Measurements from ENCODE around the gene OLA1.

The OLA1 gene

DNA sequence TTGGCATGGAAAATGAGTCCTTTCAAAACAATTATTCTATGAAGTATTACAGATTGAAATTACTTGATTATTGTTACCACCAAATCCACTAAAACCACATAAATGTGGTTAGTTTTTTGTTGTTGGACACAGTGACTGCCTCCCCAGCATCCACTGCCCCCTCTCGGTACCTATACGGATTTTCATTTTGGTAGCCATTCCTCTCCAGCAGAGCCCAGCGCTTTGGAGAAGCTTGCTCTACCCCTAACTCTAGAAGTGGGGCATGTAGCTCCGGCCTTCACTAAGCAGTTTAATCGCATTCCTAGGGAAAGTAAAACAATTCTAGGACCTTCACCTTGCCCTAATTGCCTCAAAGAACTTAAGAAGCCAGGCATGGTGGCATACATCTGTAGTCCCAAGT, 24.2 kb downstream of the OLA1 start:
- DNase-seq (ENCODE audit: low read depth) = no peak

DNA sequence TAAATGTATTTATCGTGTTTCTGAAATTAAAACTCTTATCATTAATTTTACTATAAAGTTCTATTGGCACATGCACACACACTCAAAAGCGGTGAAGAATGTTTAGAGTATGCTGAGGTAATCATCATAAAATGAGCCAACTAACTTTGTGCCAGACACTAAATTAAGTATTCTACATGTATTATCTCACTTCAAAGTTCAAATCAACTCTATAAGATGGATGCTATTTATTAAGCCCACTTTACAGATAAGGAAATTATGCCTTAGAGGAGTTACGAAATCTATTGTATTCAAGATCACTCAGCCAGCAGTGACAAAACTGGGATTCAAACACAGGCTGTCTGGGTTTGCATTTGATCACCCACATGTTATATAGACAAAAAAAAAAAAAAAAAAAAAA, 24.9 kb downstream of the OLA1 start:
- no peak for DNase-seq (ENCODE audit: low read depth)

DNA sequence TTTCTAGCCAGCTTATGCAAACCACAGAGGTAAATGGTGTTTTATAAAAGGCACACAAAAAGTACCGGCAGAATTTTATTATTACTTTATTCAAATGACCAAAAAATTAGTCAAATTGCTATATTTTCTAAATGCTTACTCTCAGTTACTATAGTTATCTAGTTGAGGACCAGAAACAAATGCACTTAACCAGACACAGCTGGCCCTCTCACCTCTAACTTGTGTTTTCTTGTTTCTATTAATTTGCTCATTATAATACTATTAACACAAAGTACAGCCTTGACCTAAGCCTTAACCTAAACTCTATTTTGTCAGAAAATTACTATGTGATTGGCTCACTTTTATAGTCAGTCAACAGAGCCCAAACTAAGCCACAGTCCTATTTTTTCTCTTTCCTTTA, 26.2 kb downstream of the OLA1 start:
- no peak for DNase-seq (ENCODE audit: low read depth)

DNA sequence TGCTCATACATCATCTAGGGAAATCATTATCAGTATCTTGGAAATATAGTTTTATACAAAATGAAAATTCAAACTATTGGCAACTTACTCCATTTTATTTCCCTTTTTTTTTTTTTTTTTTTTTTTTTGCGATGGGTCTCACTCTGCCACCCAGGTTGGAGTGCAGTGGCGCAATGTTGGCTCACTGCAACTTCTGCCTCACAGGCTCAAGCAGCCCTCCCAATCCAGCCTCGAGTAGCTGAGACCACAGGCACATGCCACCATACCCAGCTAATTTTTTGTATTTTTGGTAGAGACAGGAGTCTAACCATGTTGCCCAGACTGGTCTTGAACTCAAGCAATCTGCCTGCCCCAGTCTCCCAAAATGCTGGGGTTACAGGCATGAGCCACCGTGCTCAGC, 29.0 kb downstream of the OLA1 start:
- DNase-seq (ENCODE audit: low read depth) = no peak

DNA sequence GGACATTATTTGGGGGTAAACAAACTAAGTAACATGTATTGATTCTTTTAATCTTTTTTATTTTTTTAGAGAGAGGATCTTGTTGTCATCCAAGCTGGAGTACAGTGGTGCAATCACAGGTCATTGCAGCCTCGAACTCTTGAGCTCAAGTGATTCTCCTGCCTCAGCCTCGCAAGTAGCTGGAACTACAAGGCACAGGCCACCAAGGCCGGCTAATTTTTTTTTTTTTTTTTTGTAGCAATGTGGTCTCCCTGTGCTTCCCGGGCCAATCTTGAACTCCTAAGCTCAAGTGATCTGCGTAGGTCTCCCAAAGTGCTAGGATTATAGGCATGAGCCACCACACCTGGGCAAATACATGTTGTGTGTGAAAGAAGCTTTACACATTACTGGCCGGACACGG, 29.6 kb downstream of the OLA1 start:
- DNase-seq (ENCODE audit: low read depth) = no peak

DNA sequence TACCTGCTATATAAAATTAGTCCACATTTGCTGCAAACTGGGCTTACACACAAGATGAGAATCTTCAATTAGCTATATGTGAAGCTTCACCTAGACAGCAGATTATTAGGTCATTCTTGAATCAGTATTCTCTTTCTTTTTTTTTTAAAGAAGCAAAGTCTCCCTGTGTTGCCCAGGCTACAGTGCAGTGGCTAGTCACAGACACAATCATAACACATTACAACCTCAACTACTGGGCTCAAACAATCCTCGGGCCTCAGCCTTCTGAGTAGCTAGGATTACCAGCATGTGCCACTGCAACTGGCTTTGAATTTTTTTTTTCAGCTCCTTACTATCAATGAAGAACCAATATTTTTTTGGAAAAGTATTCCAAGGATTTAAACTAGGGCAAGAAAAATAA, 30.5 kb downstream of the OLA1 start:
- DNase-seq (ENCODE audit: low read depth) = no peak

DNA sequence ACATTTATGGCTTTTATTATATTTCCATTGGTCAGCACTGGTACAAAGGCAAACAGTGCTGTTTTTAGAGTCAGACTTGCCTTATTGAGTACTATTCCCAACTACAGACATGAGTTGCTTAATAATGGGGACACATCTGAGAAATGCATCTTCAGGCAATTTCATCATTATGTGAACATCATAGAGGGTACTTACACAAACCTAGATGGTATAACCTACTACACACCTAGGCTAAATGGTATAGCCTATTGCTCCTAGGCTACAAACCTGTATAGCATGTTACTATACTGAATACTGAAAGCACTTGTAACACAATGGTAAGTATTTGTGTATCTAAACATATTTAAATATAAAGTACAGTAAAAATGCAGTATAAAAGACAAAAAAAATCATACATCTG, 36.4 kb downstream of the OLA1 start:
- no peak for DNase-seq (ENCODE audit: low read depth)

DNA sequence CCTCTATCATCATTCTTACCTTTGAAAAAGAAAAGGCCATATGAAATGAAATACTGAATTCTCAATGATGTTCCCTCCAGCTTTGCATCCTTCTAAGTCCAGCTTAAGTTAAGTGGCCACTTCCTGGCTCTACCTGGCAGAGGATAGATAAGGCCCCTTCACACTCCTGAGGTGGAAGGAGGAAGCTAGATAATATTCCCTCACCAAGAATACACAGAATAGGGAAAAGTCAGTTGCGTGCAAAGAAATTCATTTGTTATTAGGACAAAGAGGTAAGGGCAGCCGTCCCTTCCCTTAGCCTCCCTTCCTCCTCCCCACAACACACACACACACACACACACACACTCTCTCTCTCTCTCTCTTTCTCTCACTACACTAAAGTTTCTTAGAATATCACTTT, 37.5 kb downstream of the OLA1 start:
- DNase-seq (ENCODE audit: low read depth) = no peak

DNA sequence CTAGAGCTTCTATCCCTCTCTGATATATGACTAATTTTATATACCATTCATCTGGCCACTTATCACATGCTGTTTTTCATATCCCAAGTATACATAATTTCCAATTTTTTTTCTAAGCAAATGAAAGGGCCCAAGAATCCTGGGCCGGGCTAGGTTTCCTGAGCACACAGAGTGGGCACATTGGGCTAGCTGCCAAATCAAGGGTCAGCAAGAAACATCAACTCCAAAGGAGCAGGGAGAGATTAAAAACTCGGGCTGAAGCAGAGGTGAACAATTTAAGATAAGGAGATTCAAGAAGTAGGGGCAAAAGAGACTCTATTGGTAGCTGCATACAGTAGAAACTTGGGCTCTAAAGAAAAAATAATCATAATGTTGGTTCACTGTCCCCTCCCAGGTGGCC, 39.0 kb downstream of the OLA1 start:
- DNase-seq (ENCODE audit: low read depth) = no peak

DNA sequence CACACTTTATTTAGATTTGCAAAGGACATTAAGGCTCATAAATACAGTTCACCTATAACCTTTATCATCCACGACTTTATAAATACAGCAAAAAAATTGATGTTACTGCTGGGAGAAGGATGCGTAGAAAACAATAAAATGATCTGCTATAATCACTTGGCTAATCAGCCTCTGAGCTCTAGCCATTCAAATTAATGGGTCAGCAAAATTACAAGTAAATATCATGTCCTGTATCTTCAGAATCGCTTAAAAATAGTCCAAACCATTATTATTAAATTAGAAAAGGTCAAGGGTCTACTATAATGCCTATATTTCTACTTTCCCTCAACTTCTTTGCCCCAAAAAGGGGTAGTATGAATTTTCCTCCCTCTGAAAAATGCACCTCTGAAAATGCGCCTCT, 40.3 kb downstream of the OLA1 start:
- DNase-seq (ENCODE audit: low read depth) = no peak

DNA sequence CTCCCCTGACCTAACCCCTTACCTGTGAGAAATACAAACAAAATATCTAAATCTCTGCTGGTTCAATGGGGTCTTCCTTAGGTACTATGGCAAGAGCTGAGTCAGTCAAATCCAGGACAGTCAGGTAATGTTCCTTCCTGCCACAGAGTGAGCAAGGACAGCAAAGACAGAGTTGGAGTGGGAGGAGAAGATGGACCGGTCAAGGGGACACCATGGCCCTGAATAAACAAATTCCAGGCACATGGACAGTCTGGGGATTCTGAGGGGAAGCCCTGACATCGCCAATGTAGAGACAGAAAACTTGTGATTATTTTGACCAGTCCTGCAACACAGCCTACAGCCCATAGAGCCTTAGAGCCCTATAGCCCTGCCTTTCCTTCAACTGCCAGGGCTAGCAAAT, 42.8 kb downstream of the OLA1 start:
- DNase-seq (ENCODE audit: low read depth) = no peak

DNA sequence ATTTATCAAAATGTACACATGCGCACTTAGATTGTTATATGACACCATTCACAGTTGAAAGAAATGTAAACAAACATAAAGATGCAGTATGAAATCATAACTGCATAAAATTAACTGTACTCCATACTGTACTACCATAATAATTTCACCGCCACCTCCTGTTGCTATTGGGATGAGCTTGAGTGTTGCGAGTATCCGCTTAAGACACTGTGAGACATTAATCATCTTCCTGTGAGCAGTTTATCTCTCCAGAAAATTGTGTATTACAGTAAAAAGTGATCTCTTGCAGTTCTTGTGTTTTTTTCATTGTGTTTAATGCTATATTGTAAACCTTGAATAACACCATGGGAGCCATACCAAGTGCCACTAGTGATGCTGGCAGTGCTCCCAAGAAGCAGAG, 46.1 kb downstream of the OLA1 start:
- no peak for DNase-seq (ENCODE audit: low read depth)

DNA sequence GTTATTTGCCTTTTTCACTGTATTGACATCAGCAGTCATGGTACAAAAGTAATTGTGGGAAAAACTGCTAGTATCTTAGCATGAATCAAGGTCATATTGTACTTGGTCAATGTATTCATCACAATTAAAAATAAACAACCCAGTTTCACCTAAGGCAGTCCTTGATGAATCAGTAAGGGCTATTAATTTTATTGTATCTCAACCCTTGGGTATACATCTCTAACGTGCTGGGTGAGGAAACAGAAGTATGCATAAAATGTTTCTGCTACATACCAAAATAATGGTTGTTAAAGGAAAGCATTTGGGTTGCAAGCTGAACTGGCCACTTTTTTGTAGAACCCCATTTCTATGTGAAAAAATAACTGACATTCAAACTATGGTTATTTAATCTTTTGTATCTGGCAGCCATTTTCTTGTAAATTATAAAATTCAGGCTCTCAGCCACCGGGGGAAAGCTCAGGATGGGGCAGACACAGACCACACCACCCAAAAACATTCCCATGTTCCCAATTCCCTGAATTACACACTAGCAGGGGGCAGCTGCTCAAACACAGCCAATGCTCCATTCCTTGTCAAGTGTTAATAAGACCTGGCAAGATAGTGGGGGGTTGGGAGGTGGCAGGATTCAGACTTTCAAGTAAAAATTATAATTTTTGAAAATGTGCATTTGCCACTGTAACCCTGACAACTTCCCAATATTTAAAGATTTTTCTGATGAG, 49.3 kb downstream of the OLA1 start:
- DNase-seq (ENCODE audit: low read depth) = no peak

DNA sequence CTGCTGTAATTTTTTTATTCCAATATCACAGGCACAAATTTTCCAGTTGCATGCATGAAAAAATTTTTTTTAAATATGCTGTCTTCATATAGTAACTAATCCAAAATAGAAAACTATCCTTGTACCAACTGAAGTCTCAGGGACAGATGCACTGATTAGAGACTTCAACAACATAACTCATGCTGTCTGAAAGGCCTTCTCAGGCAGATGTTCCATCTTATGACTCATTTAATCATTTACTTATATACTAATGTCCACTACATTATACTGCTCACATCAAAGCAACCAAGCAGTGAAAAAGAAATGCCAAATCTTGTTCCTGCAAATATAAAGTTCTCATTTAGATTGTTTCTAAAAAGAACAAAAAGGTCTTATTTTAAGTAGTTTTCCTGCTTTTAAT, 53.1 kb downstream of the OLA1 start:
- no peak for DNase-seq (ENCODE audit: low read depth)

DNA sequence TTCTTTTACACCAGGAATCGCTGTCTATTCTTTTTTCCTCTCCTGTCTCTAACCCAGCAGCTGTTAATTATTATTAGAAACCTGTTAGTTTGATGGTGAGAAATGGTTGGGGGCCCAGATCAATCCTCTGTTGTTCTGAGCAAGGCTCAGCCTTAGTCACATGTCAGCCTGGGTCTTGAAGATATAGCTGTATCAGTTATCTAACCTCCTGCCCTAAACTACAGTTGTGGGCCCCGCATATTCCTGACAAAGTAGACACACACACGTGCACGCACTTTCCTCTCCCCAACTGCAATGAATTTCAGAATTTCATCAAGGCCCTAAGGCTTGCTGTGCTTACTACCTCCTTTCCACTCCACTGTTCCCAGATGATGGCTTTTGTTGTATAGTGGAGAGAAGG, 54.6 kb downstream of the OLA1 start:
- no peak for DNase-seq (ENCODE audit: low read depth)

DNA sequence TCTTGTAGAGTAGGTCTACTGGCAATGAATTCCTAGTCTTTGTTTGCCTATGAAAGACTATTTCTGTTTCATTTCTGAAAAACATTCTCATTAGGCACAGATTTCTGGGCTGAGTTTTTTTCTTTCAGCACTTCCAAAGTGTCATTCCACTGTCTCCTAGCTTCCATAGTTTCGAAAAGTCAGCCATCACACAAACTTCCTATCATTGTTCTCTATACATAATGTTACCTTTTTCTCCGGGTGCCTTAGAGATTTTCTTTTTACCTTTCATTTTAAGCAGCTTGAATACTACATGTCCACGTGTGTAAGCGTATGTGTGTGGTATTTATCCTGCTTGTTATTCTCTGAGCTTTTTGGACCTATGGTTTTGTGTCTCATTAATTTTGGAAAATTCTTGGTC, 55.7 kb downstream of the OLA1 start:
- no peak for DNase-seq (ENCODE audit: low read depth)

DNA sequence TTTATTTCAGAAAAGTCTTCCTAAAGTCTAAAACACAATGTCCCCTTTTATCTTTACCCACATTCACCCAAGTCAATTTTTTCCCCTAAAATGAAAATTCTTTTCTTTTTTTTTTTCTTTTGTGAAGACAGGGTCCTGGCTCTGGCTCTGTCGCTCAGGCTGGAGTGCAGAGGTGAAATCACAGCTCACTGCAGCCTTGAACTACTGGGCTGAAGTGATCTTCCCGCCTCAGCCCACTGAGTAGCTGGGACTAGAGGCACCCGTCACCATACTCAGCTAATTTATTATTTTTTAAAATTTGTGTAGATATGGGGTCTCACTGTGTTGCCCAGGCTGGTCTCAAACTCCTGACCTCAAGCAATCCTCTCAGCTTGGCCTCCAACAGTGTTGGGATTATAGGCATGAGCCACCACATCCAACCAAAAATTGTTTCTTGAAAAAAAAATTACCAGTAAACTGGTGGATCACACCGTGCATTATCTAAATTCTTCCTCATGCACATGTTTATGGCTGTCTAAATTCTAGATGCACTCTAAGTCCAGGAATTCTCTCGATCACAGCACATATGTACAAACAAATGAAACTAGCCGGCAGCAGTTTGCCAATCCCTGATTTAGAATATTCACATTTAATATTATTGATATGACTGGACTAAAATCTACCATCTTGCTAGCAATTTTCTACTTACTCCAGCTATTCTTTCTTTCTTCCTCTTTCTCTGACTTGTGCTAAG, 56.8 kb downstream of the OLA1 start:
- no peak for DNase-seq (ENCODE audit: low read depth)

DNA sequence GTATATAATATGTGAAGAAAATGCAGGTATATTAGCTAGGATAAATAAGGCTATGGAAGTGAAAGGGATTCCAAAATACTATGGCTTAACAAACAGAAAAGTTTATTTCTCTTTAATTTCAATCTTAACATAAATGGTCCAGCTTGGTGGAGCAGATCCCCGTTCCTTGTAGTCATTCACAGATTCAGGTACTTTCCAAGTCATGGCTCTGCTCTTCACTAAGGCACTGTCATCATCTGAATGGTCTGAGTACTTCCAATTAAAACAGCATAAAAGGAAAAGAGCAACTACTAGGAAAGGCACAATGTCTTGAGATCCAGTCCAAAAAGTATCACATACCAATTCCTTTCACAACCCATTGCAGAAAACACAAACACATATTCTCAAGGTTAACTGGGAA, 63.4 kb downstream of the OLA1 start:
- no peak for DNase-seq (ENCODE audit: low read depth)

DNA sequence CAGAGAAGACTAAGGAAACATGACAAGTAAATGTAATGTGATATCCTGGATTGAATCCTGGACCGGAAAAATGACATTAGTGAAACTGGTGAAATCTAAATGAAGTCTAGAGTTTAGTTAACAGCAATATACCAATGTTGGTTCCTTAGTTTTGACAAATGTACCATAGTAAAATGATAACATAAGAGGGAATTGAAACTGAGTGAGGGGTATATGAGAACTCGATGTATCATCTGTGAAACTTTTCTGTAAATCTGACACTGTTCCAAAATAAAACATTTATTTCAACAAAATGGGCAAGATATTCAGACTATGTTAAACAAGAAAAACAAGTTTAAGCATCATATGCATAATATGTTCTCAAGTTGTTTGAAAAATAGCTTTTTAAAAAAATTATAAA, 63.8 kb downstream of the OLA1 start:
- DNase-seq (ENCODE audit: low read depth) = no peak

DNA sequence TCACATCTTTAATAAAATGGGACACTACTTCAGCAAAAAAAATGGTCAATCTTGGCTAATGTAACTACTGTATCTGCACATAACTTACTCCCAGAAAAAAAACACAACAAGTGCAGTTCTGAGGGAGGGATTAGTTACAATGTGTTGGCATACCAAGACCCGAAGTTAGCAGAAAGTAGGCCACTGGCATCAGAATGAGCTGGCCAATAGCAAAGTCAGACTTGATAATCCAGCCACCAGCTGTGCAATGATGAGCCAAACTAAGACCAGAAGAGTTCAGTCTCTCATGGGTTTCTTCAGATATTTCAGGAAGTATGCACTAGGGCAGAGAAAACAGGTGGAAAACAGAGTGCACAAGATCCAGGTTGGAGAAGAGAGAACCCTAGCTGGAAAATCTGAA, 65.3 kb downstream of the OLA1 start:
- DNase-seq (ENCODE audit: low read depth) = no peak

DNA sequence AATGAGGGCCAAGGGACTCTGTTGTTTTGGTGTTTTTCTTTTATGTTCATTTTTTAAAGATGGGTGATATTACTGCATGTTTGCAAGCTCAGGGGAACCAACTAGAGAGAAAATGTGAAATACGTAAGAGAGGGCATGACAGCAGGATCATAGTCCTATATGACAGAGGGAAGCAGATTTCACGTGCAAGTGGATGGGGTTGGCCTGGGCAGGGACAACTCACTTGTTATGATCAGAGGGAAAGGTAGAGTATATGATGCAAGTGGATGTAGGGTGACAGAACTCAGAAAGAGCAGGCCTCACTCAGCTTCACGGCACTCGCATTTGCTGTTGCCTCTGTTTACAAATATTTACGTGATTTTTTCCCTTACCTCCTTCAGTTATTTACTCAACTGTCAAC, 67.0 kb downstream of the OLA1 start:
- no peak for DNase-seq (ENCODE audit: low read depth)

DNA sequence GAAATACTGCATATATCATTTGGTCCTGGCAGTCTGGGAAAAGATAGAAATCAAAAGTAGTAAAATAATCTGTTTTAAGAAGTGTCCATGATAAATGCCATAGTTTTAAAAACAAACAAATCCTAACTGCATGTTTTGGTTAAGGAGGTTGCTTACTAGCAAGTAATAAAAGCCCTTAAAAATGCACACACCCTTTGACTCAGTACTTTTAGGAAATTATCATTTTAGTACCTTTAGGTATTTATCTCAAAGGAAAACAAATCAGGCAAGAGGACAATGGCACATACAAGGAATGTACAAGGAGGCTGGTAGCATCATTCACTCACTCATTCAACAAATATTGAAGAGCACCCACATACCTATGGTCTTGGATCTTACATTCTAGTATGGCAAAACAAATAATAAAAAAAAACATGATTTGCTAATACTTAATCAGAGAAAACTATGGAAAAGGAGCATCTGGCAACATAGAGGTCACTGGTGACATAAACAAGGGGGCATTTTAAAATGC, 67.6 kb downstream of the OLA1 start:
- DNase-seq (ENCODE audit: low read depth) = no peak

DNA sequence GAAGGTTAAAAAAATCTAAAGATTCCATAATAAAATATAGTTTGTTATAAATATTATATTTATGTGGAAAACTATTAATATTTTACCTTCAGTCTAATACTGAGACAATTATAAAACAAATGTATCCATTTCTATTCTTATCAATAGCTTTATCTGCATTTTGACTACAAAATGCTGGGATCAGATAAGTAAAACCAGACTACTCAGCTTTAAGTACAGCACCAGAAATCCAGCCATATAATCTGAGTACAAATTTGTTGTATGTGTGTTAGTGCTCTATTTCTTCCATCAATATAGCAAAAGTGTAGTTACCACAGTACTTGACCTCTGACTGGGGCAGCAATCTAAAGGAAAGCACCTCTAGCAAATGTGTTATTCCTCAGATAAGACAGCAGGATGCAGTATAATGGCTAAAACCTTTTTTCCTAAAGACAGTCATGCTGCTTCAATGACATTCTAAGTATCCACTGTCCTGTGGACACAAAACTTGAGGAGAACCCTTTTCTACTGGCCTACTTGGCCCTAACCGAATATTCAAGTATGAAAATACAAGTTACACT, 68.1 kb downstream of the OLA1 start:
- DNase-seq (ENCODE audit: low read depth) = no peak
